CD1c-positive myeloid dendritic cell (primary cell): ENCODE measurements around the gene RABGAP1L.
"Not testable (repeated sequence)": the region's sequence is repeated elsewhere in the genome, so short reads cannot be mapped to it uniquely, and the experiment has no call there.

Experiments used
- DNase-seq: peaks from one replicate; pipeline ENCODE4 v3.0.0-alpha.2; 2016; ENCODE audit errors: extremely low spot score

The RABGAP1L gene

DNA sequence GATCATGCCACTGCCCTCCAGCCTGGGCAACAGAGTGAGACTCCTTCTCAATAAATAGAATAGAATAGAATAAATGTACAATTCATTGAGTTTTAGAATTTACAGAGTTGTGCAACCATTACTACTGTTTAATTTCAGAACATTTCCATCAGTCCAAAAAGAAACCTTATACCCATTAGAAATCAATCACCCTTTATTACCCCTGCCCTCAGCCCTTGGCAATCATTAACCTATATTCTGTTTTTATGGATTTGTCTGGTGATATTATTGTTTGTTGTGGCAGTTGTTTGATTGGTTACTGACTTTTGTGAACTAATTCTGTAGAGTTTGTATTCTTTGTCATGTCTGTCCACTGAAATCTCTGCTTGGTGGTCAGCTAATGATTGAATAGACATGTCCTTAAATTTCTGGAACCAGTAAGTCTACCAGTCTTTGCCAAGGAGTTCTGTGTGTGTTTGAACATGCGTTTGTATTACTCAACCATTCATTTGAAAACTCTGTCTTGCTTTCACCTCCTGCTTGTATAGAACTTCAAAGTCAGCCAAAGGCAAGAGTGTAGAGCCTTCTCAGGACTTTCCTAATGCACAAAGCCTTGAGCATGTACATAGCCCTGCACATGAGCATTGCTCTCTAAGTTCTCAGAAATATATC lies 497.2 kb downstream of the RABGAP1L start:
- DNase-seq, result no peak

DNA sequence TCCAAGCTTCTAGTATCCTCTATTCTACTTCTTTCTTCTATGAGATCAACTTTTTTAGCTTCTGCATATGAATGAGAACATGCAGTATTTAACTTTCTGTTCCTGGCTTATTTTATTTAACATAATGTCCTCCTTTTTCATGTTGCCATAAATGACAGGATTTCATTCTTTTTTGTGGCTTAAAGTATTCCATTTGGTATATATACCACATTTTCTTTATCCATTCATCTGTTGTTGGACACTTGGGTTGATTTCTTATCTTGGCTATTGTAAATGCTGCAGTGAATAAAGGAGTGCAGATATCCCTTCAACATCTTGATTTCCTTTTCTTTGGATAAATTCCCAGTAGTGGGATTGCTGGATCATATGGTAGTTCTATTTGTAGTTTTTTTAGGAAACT lies 498.1 kb downstream of the RABGAP1L start:
- DNase-seq, result no peak

DNA sequence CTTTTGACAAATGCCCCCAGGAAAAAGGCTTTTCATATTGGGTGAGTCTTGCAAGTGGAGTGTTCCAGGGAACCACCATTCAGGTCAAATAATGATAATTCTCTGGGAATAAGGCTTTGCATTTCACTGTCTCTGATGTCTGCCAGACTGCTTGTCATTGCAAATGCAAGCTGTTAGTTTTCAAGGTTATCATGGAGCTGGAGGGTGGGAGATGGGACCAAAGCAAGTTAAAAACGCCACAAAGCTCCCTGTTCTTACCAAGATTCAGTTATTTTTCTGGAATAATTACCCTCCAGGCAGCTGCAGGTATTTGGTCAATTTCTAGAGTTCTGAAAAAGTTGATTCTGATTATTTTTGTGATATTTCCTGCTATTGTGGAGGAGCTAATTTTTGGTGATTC lies 498.6 kb downstream of the RABGAP1L start:
- no peak for DNase-seq

DNA sequence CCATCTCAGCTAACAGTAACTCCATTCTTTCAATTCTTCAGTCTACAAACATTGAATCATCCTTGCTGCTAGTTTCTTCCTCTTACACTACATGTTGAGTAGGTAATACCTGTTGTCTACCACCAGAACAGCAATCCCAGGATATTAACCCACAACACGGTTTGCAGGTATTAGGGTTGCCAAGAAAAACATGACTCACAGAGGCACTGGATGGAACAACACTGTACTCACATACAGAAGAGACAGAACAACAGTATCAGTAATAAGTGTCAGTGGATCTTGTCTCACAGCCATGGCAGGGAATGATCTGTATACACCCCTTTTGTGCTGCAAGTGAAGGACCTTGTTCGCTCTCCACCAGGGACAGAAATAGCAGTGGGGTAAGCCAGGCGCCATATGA lies 500.5 kb downstream of the RABGAP1L start:
- DNase-seq, result no peak

- DNase-seq, result no peak
Measured at GRCh38 chr1:174660476-174660875, 501.2 kb downstream of the RABGAP1L start.

GRCh38 chr1:174663358-174663757 lies 504.0 kb downstream of the RABGAP1L start:
- no peak for DNase-seq

DNA sequence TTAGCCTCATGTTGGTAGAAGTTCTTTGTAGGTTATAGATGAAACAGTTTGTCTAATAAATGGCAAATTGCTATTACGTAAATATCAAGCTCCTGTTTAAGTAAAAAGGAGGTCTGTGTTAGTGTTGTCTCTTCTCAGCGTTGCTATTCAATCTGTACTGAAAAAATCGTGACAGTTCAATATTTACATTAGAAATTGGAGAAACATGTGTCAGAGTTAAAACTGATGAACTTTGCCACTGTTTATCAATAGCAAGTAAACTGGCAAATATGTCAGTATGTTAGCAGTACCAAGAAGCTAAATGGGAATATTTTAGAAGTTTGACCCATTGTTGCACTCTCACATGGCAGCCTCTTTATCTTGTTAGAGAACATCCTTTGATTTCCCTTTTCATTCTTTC lies 506.9 kb downstream of the RABGAP1L start:
- no peak for DNase-seq

DNA sequence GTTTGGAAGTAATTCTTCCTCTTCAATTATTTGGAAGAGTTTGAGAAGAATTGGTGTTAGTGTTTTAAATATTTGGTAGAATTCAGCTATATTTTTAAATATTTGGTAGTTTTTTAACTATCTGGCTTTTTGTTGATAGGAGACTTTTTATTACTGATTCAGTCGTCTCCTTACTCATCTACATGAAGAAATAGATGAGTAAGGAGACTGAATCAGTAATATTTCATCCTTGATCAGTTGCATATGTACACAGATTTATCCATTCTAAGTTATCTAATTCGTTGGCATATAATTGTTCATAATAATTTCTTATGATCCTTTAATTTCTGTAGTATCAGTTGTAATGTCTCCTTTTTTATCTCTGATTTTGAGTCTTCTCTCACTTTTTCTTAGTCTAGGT lies 512.5 kb downstream of the RABGAP1L start:
- no peak for DNase-seq

DNA sequence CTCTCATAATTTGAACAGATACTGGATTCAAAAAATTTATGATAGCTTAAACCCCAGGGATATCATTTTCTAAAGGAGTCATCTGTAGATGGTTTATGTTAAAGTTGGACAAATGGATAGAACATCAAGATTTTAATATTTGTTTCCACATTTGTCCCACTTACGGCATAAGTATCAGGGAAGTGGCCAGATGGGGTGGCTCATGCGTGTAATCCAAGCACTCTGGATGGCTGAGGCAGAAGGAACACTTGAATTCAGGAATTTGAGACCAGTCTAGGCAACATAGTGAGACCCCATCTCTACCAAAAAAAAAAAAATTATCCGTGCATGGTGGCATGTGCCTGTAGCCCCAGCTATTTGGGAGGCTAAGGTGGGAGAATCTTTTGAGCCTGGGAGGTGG lies 517.5 kb downstream of the RABGAP1L start:
- DNase-seq, result no peak

- DNase-seq, result no peak
Measured at GRCh38 chr1:174678657-174679056, 519.3 kb downstream of the RABGAP1L start.

DNA sequence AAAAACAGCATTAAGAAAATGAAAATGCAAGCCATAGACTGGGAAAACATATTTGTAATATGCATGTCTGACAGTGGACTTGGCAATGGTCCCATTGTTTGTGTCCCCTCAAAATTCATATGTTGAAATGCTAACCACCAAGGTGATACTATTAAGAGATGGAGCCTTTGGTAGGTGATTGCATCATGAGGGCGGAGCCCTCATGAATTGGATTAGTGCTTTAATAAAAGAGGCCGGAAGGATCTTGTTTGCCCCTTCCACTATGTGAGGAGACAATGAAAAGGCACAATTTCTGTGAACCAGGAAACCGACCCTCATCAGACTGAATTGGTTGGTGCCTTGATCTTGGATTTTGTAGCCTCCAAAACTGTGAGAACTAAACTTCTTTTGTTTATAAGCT lies 520.8 kb downstream of the RABGAP1L start:
- no peak for DNase-seq

- no peak for DNase-seq
Measured at GRCh38 chr1:174682419-174683008, 523.2 kb downstream of the RABGAP1L start.

DNA sequence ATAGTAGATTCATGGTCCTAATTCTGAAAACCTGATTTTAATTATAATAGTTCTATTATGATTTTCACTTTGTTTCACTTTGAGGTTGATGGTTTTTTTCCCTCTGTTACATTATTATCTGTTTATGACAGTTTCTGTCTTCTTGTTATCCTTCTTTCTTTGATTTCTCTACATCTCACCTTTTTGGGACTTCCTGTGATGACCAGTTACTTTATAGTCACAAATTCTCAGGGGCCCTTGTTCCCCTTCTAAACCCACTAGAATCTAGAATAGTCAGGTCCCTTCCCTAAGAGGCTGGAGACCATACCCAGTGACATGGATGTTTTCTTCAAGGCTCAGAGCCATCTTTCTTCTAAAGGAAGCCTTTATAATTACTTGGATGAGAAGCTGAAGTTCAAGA lies 526.9 kb downstream of the RABGAP1L start:
- DNase-seq, result no peak

DNA sequence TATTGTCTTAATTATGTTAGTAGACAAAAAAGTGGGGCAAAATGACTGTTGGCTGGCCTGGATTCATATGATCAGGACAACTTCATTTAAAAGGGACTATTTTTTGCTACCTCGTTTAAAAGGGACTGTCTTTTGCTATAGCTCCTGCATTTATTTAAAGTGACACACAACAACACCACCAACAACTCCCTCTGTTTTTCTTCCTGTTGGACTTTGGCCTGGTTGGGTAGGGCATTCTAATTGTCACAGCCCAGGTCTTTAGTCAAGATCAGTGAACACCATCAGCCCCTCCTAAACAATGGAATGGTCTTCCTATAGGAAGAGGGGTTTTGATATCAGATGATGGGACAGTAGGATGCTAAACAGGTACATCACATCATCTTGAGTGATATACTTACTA lies 530.2 kb downstream of the RABGAP1L start:
- no peak for DNase-seq

- DNase-seq, result no peak
Measured at GRCh38 chr1:174690266-174690665, 530.9 kb downstream of the RABGAP1L start.

GRCh38 chr1:174692313-174692712 lies 533.0 kb downstream of the RABGAP1L start:
- DNase-seq, result no peak

DNA sequence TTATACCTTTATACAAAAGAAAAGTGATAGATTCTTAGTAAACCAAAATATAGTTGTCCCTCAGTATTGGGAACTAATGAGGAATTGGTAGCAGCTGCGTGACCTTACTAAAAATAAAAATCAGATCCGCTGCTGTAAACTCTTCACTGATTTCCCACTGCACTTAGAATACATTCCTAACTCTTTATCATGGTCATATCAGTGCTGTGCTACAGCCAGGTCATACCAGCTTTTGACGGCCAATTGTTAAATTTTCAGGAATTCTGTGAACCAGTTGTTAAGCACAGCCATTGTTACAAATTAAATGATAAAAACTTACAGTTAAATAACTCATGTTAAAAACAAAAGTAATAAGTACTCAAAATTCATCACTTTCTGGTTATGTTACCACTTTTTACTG lies 533.8 kb downstream of the RABGAP1L start:
- no peak for DNase-seq

DNA sequence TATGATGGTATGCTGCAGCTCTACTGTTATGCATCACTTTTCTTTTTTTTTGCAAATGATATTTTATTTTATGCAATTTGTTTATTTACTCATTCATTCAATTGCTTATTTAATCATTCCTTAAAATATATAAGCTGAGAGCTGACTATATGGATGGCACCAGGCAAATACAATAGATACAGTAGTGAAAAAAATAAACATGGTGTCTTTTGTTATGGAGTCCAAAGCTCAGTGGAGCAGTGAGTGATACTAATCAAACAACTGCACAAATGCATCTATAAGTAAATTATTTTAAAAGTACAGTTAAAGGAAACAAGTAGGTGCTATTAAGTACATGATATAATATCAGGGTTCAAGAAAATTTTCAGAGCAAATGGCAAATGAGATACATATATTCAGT lies 534.2 kb downstream of the RABGAP1L start:
- DNase-seq, result not testable (repeated sequence)

DNA sequence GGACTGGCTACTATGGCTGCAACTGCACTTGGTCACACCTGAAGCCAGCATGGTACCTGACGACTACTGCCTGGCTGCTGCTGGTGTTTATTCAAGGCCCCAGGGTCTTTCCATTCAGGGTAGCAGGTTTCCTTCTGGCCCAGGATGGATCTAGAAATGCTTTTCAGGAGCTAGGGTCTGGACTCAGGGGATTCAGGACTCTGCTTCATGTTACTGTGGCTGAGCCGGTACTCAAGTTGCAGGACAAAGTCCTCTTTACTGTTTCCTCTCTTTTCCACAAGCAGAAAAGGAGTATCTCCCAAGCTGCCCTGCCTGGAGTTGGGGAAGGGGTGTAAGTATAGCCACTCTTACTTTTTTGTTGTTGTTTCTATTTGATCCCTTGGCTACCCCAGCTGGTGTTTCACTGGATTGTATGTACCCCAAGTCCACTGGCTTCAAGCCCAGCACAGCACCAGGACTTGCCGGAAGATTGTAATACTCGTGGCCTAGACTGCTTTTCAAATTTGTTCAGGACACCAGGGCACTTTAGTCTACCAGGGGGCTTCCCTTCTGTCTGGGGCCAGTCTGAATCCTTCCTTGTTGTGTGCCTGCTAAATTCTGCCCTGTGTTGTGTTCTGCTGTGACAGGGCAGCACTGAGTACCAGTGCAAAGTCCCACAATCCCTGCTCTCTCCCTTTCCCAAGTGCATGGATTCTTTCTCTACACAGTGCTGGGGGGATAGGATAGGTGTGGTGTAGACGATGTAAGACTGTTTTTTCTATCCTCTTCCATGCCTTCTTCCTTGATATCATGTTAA lies 536.9 kb downstream of the RABGAP1L start:
- no peak for DNase-seq

DNA sequence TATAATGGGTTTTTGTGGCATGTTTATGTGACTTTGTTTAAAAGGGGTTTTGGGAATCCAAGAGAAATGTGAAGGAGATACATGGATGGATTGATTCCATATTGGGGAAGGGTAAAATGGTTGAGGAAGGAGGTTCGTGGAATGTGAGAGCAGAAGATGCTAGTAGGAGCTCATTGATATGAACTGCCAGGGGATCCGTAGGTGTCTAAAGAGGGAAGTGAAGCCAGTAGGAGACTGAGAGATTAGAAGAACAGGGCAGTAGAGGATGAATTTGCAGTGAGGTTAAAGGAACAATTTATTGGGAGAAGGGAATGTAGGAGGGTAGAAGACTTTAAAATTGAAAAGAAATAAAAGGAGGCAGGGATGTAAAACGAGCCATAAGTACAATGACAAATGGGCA lies 541.0 kb downstream of the RABGAP1L start:
- DNase-seq, result no peak

DNA sequence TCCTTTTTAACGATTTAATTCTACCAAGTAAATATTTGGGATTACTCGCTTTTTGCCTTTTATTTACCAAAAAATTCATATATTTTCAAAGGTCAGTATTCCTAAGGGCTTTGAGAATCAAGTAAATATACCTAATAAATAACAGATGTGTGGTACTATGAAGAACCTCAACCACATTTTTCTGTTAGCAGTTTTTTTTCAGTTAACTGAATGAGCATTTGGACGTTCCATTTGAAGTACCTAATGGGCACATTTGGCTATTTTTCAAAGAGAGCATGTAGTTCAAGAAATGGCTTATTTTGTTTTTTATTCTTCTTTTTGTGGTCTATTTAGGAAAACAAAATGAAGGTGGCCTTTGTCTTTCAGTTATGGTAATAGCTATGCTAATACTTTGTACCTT lies 541.5 kb downstream of the RABGAP1L start:
- DNase-seq, result no peak

- no peak for DNase-seq
Measured at GRCh38 chr1:174701565-174701964, 542.2 kb downstream of the RABGAP1L start.

DNA sequence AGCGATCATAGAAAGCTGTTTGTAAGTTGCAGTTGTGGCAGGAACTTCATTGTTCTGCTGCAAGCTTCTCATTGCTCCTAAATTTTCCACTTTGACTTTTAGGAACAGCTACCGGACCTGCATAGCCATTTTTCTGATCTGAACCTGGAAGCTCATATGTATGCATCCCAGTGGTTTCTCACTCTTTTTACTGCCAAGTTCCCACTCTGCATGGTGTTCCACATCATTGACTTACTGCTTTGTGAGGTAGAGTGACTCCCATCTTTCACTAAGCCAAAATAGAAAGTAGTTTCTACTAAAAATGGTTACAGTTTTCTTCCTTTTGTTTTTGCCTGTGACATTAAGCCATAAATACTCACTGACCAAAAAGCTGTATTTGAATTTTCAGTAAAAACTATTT lies 542.7 kb downstream of the RABGAP1L start:
- DNase-seq, result no peak
